Inferior parietal cortex (tissue), 1 donor: ENCODE measurements around the gene LRRTM3.

Experiments used
- DNase-seq: peaks from one replicate; pipeline ENCODE4 v3.0.0-alpha.2; 2016; ENCODE audit errors: extremely low spot score

The LRRTM3 gene

DNA sequence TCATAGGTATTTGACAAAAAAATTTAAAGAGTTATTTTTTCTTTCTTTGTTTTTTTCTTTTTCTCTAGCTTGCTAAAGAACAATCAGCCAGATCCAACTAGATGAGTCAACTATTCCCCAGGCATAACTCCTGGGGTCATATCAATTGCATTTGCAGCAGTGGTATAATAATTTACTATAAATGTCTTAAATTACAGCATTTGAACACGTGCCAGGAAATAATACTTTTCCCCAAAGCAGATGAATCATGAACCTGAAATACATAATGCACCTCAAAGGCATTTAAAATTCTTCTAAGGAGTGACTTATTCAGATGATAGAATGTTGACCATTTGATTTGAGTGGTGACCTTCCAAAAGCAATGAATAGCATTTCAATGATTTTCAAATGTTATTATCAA is 190.1 kb downstream of the LRRTM3 start:
- DNase-seq: no peak

DNA sequence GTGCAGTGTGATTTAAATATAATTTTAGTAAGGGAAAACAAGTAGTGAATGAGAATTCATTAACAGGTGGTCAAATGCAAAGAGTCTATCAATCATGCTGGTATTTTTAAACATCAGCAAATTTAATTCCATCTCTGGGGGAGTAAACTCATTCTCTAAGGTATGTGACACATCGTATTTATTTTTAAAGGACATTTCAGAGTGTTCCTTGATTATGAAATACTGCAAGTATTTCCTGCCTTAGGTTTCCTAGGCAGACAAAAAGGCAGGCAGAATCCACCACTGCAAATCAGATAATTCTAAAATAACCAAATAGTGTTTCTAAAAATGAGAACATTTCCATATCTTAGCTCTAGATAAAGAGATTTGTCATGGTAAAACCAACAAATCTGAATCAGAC is 193.8 kb downstream of the LRRTM3 start:
- no peak for DNase-seq

DNA sequence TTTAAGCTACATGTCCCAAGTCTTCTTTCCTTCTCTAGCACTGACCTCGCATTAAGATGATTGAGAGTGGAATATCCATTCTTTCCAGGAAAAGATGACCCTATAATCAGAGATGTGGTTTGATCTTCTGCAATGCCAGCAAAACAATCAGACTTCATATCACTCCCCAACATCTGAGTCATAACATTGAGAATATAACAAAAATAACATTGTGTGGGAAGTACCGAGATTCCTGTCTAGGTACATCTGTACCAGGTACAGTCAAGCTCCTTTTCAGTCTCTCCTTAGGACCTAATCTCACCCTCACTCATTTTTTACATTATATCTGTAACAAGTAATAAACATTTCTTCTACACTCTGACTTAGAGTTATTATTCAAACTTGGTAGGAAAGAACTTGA is 201.6 kb downstream of the LRRTM3 start:
- no peak for DNase-seq

DNA sequence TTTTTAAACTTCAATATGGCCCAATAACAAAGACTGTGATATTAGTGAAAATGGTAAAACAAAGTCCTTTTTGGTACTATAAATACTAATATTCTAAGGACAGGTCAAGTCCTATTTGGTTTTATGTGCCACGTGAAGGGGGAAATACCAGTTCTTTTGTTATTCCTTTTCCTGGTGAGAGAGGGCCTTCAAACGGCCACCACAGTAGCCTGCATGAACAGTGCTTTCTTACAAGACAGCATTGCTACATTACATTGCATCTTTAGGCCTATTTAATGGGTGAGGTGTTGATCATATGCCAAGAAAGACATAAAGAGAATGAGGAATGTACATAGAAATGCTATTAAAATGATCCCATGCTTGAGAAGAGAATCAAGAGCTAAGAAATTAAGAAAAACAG is 214.8 kb downstream of the LRRTM3 start:
- DNase-seq: no peak

DNA sequence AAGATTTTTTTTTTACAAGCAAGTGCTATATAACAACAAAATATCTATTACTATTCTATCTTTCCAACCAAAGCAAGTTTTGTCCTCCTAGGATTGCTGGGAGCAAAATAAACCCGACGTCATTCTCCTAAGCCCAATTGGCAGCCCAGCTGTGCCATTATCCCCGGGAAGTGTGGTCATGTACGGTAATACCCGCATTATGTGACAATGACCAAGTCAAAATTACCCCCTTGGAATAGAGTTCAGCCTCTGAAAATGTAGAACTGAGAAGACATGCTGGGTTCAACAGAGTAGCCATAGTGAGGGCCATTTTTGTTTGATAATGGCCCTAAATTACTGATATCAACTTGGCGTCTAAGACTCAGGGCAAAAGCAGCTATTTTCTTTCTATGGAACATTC is 215.5 kb downstream of the LRRTM3 start:
- DNase-seq: no peak

DNA sequence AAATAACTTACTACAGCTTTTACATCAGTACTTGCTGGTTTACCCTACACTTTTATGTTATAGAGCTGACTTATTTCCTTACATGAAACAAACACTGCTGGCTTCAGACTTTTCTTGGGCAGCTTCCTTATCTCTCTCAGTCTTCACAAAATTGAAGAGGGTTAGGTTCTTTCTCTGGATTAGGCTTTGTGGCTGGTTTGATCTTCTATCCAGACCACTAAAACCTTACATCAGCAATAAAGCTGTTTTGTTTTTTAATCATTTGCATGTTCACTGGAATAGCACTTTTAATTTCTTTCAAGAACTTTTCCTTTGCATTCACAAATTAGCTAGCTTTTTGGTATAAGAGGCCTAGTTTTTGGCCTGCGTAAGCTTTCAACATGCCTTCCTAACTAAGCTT is 218.7 kb downstream of the LRRTM3 start:
- DNase-seq: no peak
